Natural killer cell (primary cell): Measurements from ENCODE around the gene CNTROB. TPM values are rescaled to one million over a fixed set of nuclear protein-coding genes. Genes with fewer than 3 reads are reported as not detected.

ENCODE experiments used
- ATAC-seq, 3 donors: fragments of 150-1000 bp in 2 of 3; fragments of 200-7000 bp in 1 of 3; cut with Tn5 transposase; 1 replicate in 1 of 3; 2 replicates in 2 of 3; pipeline ENCODE4 v1.10.0; 2021; ENCODE audit warnings: mild to moderate bottlenecking in 2 of 3, moderate library complexity in 2 of 3
- DNase-seq, 2 donors: peaks; one replicate each; pipeline versions ENCODE4 v3.0.0 to v3.0.0-alpha.2; 2013 to 2021; ENCODE audit warnings: mixed read lengths in 1 of 2
- H3K27ac ChIP-seq: one replicate; pipeline ENCODE4 v1.5.1; 2013; ENCODE audit warnings: mild to moderate bottlenecking, low read length
- H3K27me3 ChIP-seq: one replicate; pipeline ENCODE4 v1.6.1; 2013; ENCODE audit warnings: low read length; ENCODE audit not compliant: control insufficient read depth, insufficient read depth
- H3K36me3 ChIP-seq: one replicate; pipeline ENCODE4 v1.6.1; 2013; ENCODE audit warnings: low read length; ENCODE audit not compliant: control insufficient read depth, insufficient read depth
- H3K4me1 ChIP-seq: one replicate; pipeline ENCODE4 v1.6.1; 2013; ENCODE audit warnings: low read length; ENCODE audit not compliant: control insufficient read depth, insufficient read depth
- H3K4me3 ChIP-seq: one replicate; pipeline ENCODE4 v1.5.1; 2013; ENCODE audit warnings: low read length
- H3K9me3 ChIP-seq: one replicate; pipeline ENCODE4 v1.6.1; 2013; ENCODE audit warnings: low read length; ENCODE audit not compliant: control insufficient read depth, insufficient read depth
- H3K27ac Mint-ChIP-seq, 2 donors: one replicate each; pipeline ENCODE4 v1.8.0; 2022; ENCODE audit warnings: mild to moderate bottlenecking in 2 of 2, mixed read lengths in 2 of 2, moderate library complexity in 1 of 2
- H3K27me3 Mint-ChIP-seq, 2 donors: one replicate each; pipeline ENCODE4 v1.8.0; 2022; ENCODE audit warnings: low read depth in 2 of 2, mixed read lengths in 2 of 2
- H3K36me3 Mint-ChIP-seq: one replicate; pipeline ENCODE4 v1.8.0; 2022; ENCODE audit warnings: mixed read lengths
- H3K4me1 Mint-ChIP-seq, 2 donors: one replicate each; pipeline ENCODE4 v1.8.0; 2022; ENCODE audit warnings: mixed read lengths in 2 of 2
- H3K4me3 Mint-ChIP-seq: one replicate; pipeline ENCODE4 v1.8.0; 2022; ENCODE audit warnings: mild to moderate bottlenecking, moderate library complexity, mixed read lengths
- H3K9me3 Mint-ChIP-seq, 2 donors: one replicate each; pipeline ENCODE4 v1.8.0; 2022; ENCODE audit warnings: mixed read lengths in 2 of 2
- WGBS: methylation state at CpG from one replicate; pipeline ENCODE4 v1.1.7; 2013; ENCODE audit warnings: missing lambda C conversion rate; ENCODE audit not compliant: insufficient coverage; 5-methylcytosine and 5-hydroxymethylcytosine counted together
- intact Hi-C: fragments of 100-400 bp; cut with micrococcal nuclease; formaldehyde crosslinking; loops from one replicate; pipeline ENCODE4 v1.14.2; 2022
- total RNA-seq, 4 donors: library from RNA; stranded (reverse); fragments of 120-200 nt in 1 of 4; gene quantifications; one replicate each; pipeline versions ENCODE4 v1.2.3 to v1.2.4, GENCODE V29; 2013 to 2022
- TF ChIP-seq, protein P1 (sequence below): fragments of 200-600 bp; IDR thresholded peaks from one replicate; pipeline ENCODE4 v1.8.0; 2022; ENCODE audit warnings: antibody characterized with exemption

Gene CNTROB
- total RNA-seq, 3 donors from 2014 or later (not counting 1 experiment from before 2014, with no cell fraction given): 36.3 to 49.8 (median 45.2) TPM

DNA sequence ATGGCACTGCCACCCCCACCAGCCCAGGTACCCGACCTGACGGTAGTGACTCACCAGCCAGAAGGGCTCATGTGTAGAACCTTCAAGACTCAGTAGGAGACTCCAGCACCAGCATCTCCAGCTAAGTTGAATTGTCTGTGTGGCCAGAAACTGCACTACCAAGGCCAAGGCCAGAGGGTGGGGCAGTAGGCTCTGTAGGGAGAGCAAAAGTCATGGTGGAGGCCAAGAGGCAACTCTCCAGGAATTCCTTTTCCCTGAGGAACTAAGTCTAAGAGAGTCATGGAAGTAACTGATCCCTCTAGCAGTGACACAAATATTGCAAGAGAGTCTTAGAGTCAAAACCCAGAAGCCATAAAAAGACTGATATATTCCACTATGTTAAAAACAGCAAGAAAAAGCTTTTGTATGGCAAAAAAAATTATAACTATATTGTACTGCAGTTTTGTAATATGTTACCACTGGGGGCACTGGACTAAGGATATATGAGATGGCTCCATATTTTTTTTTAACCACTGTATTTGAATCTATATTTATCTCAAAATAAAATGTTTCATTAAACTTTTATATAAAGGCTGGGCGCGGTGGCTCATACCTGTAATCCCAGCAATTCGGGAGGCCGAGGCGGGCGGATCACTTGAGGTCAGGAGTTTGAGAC, 40.3 kb downstream of the CNTROB start:
- H3K36me3 Mint-ChIP-seq: peaks cover 13% of the 10 kb centered on the region
- no peak overlapping the region for H3K27ac Mint-ChIP-seq
- no peak overlapping the region for H3K4me3 Mint-ChIP-seq
- no peak for DNase-seq
- TF ChIP-seq, protein P1, sequence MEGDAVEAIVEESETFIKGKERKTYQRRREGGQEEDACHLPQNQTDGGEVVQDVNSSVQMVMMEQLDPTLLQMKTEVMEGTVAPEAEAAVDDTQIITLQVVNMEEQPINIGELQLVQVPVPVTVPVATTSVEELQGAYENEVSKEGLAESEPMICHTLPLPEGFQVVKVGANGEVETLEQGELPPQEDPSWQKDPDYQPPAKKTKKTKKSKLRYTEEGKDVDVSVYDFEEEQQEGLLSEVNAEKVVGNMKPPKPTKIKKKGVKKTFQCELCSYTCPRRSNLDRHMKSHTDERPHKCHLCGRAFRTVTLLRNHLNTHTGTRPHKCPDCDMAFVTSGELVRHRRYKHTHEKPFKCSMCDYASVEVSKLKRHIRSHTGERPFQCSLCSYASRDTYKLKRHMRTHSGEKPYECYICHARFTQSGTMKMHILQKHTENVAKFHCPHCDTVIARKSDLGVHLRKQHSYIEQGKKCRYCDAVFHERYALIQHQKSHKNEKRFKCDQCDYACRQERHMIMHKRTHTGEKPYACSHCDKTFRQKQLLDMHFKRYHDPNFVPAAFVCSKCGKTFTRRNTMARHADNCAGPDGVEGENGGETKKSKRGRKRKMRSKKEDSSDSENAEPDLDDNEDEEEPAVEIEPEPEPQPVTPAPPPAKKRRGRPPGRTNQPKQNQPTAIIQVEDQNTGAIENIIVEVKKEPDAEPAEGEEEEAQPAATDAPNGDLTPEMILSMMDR: no peak
- no peak for ATAC-seq
- no peaks in the 10 kb centered on the region for H3K4me1 Mint-ChIP-seq
- peaks cover 16% of the 10 kb centered on the region in 2 donors for H3K27me3 Mint-ChIP-seq
- intact Hi-C loops: no loop called here
- WGBS: 95% methylated on average over 6 of the region's 8 CpGs
- H3K4me3 ChIP-seq: no peak overlapping the region
- no peaks in the 10 kb centered on the region for H3K36me3 ChIP-seq
- no peaks in the 10 kb centered on the region for H3K4me1 ChIP-seq
- no peak overlapping the region for H3K27ac ChIP-seq
- H3K27me3 ChIP-seq: no peaks in the 10 kb centered on the region
- peaks cover 6 to 11% of the 10 kb centered on the region in 2 donors for H3K9me3 Mint-ChIP-seq
- H3K9me3 ChIP-seq: peaks cover 22% of the 10 kb centered on the region

DNA sequence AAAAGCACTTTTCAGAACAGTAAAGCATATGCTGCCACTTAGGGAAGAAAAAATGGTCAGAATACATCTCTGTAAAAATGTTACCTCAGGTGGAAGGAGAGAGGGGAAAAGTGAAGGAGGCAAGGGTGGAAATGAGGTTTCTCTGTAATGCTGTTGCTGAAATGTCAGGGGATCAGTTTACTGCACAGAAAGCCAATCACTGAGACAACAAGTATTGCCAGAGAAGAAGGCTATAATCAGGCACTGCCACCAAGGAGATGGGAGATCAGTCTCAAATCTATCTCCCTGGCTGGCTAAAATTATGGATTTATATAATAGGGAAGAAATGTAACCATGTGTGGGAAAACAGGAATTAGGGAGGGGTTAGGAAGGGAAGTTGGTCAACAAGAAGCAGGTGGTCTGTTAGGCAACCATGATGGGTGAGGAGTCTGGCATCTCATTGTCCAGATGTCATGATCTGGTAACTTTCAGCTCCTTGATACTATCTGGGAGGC, 42.7 kb downstream of the CNTROB start:
- Mint-ChIP-seq H3K9me3 (peaks cover 6 to 11% of the 10 kb centered on the region in 2 donors), H3K27ac (no peak overlapping the region), H3K36me3 (peaks cover 13% of the 10 kb centered on the region), H3K4me3 (no peak overlapping the region), H3K4me1 (no peaks in the 10 kb centered on the region), H3K27me3 (peaks cover 16 to 21% of the 10 kb centered on the region in 2 donors)
- TF ChIP-seq, protein P1: no peak
- H3K36me3 ChIP-seq: no peaks in the 10 kb centered on the region
- H3K4me1 ChIP-seq: no peaks in the 10 kb centered on the region
- H3K4me3 ChIP-seq: no peak overlapping the region
- peaks cover 22% of the 10 kb centered on the region for H3K9me3 ChIP-seq
- DNase-seq (no peak), ATAC-seq (no peak)
- intact Hi-C loops: no loop called here
- H3K27ac ChIP-seq: no peak overlapping the region
- H3K27me3 ChIP-seq: no peaks in the 10 kb centered on the region

DNA sequence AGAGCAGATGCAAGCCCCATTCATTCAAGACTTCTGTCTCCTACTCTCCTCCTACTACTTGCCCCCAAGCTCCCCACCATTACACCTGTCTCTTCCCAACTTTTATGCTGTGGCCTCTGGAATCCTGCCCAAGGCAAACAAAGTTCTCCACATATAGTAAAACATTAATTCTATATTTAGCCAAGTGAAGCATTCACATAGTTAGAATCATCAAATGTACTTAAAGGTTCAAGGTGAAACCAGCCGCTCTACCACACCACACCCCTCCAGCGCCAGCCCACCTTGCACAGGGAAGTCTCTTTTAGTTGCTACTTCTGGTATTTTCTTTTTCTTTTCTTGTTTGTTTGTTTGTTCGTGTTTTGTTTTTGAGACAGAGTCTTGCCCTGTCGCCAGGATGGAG, 45.0 kb downstream of the CNTROB start:
- Histone ChIP-seq H3K4me1 (no peaks in the 10 kb centered on the region), H3K27ac (no peak overlapping the region), H3K27me3 (no peaks in the 10 kb centered on the region), H3K4me3 (no peak overlapping the region), H3K9me3 (peaks cover 22% of the 10 kb centered on the region), H3K36me3 (no peaks in the 10 kb centered on the region)
- Mint-ChIP-seq H3K9me3 (peaks cover 6 to 11% of the 10 kb centered on the region in 2 donors), H3K27me3 (peaks cover 13 to 19% of the 10 kb centered on the region in 2 donors), H3K4me3 (no peak overlapping the region), H3K27ac (no peak overlapping the region), H3K4me1 (no peaks in the 10 kb centered on the region), H3K36me3 (peaks cover 13% of the 10 kb centered on the region)
- TF ChIP-seq, protein P1: no peak
- intact Hi-C loops: no loop called here
- ATAC-seq: no peak
- no peak for DNase-seq
- 95% methylated on average over 3 of the region's 4 CpGs for WGBS

DNA sequence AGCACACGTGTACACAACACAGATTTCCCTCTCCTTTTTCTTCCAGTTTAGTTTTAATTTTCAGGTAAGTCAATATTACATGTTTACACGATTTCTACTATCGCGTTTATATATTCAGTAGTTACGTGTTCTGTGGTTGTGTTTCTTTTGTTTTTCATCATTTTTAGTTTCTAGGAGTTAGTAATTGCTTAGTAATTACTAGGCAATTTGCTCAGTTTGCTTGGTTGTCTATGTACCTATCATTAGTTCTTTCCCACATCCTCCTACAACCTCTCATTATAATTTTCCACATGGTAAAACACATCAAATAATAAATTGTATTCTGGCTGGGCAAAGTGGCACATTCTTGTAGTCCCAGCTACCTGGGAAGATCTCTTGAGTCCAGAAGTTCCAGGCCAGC, 45.8 kb downstream of the CNTROB start:
- Mint-ChIP-seq H3K36me3 (peaks cover 13% of the 10 kb centered on the region), H3K9me3 (peaks cover 6 to 11% of the 10 kb centered on the region in 2 donors), H3K4me3 (no peak overlapping the region), H3K4me1 (no peaks in the 10 kb centered on the region), H3K27me3 (peaks cover 17 to 20% of the 10 kb centered on the region in 2 donors), H3K27ac (no peak overlapping the region)
- Histone ChIP-seq H3K36me3 (no peaks in the 10 kb centered on the region), H3K27ac (no peak overlapping the region), H3K27me3 (no peaks in the 10 kb centered on the region), H3K4me1 (no peaks in the 10 kb centered on the region), H3K4me3 (no peak overlapping the region), H3K9me3 (peaks cover 22% of the 10 kb centered on the region)
- ATAC-seq (no peak), DNase-seq (no peak)
- intact Hi-C loops: no loop called here
- TF ChIP-seq, protein P1: no peak
- 78% methylated on average over 3 of the region's 5 CpGs for WGBS
